Activated CD8-positive, alpha-beta T cell treated with anti-CD3 and anti-CD28 coated beads for 36 hours (primary cell): ENCODE data around the gene P4HA1. TPM values are rescaled to one million over a fixed set of nuclear protein-coding genes. Genes with fewer than 3 reads are reported as not detected.

Experiments
- ATAC-seq: fragments of 200-7000 bp; cut with Tn5 transposase; one replicate; pipeline ENCODE4 v1.10.0; 2021; ENCODE audit warnings: mild to moderate bottlenecking, moderate library complexity
- CTCF ChIA-PET: fragments of 350-600 bp; sonication (Branson Sonifier 250); formaldehyde crosslinking; loops from one replicate; lab custom pipeline; 2021; ENCODE audit warnings: antibody characterized with exemption; lab: Charles Lee
- POLR2A ChIA-PET: fragments of 350-600 bp; sonication (Branson Sonifier 250); formaldehyde crosslinking; loops from one replicate; lab custom pipeline; 2021; ENCODE audit warnings: antibody characterized with exemption; lab: Charles Lee
- DNase-seq: peaks from one replicate; pipeline ENCODE4 v3.0.0-alpha.2; 2020
- H3K27ac Mint-ChIP-seq: one replicate; pipeline ENCODE4 v1.8.0; 2021; ENCODE audit warnings: mild to moderate bottlenecking, mixed read lengths
- H3K27me3 Mint-ChIP-seq: one replicate; pipeline ENCODE4 v1.8.0; 2021; ENCODE audit warnings: mixed read lengths
- H3K36me3 Mint-ChIP-seq: one replicate; pipeline ENCODE4 v1.8.0; 2021; ENCODE audit warnings: low read depth, mixed read lengths
- H3K4me1 Mint-ChIP-seq: one replicate; pipeline ENCODE4 v1.8.0; 2021; ENCODE audit warnings: low read depth, mixed read lengths
- H3K4me3 Mint-ChIP-seq: one replicate; pipeline ENCODE4 v1.8.0; 2021; ENCODE audit warnings: mild to moderate bottlenecking, moderate library complexity, mixed read lengths
- H3K9me3 Mint-ChIP-seq: one replicate; pipeline ENCODE4 v1.8.0; 2021; ENCODE audit warnings: mixed read lengths
- CTCF ChIP-seq: fragments of 200-600 bp; IDR thresholded peaks from one replicate; pipeline ENCODE4 v1.8.0; 2022; ENCODE audit warnings: antibody characterized with exemption, mild to moderate bottlenecking
- intact Hi-C: fragments of 100-400 bp; cut with micrococcal nuclease; formaldehyde crosslinking; loops from one replicate; pipeline ENCODE4 v1.10.0; 2022
- total RNA-seq, 2 experiments: library from RNA; stranded (reverse); gene quantifications; one replicate each; pipeline ENCODE4 v1.2.3, GENCODE V29; 2021

The P4HA1 gene
- total RNA-seq, 2 experiments from 2014 or later = 72.2 to 72.3 TPM

DNA sequence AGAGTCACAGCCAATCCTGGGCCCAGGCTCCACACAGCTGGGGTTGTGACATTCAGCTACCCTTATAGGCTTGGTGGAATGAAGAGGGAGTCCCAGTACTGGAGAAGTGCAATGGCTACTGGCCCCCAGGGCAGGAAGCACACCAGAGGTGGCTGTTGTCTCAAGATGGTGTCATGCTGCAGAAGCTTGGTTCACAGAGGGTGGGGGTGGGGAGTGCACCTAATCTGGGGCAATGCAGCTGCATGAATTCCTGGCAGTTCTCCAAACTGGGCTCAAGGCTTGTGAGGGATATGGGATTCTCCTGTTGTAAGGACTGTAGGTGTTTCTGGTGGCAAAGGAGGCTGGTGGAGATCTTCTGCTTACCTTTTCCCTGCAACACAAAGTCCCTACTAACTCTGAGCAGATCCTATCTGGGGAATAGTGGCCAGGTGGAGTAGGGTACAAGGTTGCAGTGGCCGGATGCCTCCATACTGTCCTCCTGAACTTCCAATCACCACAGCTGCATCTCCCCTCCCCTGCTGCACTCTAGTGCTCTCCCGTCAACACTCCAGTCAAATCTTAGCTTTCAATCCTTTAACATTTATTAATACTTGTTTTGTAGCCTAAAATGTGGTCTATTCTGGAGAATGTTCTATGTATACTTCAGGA is 114.7 kb downstream of the P4HA1 start:
- DNase-seq (no peak), ATAC-seq (no peak)
- Mint-ChIP-seq H3K4me1 (no peaks in the 10 kb centered on the region), H3K36me3 (peaks cover 10% of the 10 kb centered on the region), H3K4me3 (no peak overlapping the region), H3K27ac (no peak overlapping the region), H3K9me3 (peaks cover 29% of the 10 kb centered on the region), H3K27me3 (peaks cover 8% of the 10 kb centered on the region)
- no peak for TF ChIP-seq CTCF
- intact Hi-C loops = no loop called here
- ChIA-PET CTCF (no interaction called here), POLR2A (interaction anchor here (0.6 kb wide), 1 partner anchor 1601 kb away, joined by 3 read pairs; no protein-coding TSS in a partner anchor)

- Mint-ChIP-seq H3K4me1 (no peaks in the 10 kb centered on the region), H3K4me3 (no peak overlapping the region), H3K27ac (no peak overlapping the region), H3K9me3 (peaks cover 32% of the 10 kb centered on the region), H3K27me3 (peaks cover 8% of the 10 kb centered on the region), H3K36me3 (peaks cover 10% of the 10 kb centered on the region)
- POLR2A ChIA-PET = no interaction called here
- CTCF ChIA-PET = no interaction called here
- intact Hi-C loops = no loop called here
- DNase-seq (no peak), ATAC-seq (no peak)
- TF ChIP-seq CTCF = no peak
Measured at GRCh38 chr10:72981028-72981881, 115.4 kb downstream of the P4HA1 start.

DNA sequence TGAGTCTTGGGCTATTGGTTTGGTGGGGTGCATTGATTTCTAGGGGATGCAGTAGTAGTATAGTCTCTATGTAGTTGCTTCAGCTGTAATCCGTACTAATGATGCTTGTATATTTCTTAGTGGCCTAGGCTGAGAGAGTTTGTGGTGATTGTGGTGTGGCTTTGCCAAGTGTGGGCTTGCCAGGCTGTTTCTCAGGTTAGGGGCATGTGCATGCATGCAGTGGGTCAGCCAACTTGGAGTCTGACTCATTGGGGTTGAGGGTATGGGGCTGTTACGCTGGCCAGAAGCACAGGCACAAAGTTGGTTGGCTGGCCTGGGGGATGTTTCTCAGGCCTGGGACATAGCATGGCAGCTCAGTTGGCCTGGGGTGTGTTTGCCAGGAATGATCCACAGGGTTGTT is 116.3 kb downstream of the P4HA1 start:
- H3K4me3 Mint-ChIP-seq = no peak overlapping the region
- no peak for ATAC-seq
- H3K9me3 Mint-ChIP-seq = peaks cover 33% of the 10 kb centered on the region
- POLR2A ChIA-PET = interaction anchor here (0.6 kb wide), 1 partner anchor 1904 kb away, joined by 3 read pairs; no protein-coding TSS in a partner anchor
- H3K36me3 Mint-ChIP-seq = peaks cover 10% of the 10 kb centered on the region
- H3K4me1 Mint-ChIP-seq = no peaks in the 10 kb centered on the region
- H3K27me3 Mint-ChIP-seq = peaks cover 9% of the 10 kb centered on the region
- DNase-seq = no peak
- CTCF ChIA-PET = no interaction called here
- no peak overlapping the region for H3K27ac Mint-ChIP-seq
- intact Hi-C loops = no loop called here
- no peak for TF ChIP-seq CTCF

GRCh38 chr10:72979709-72980108 is 117.0 kb downstream of the P4HA1 start:
- CTCF ChIA-PET = interaction anchor here (1.0 kb wide), 1 partner anchor 49 kb away, joined by 3 read pairs; no protein-coding TSS in a partner anchor
- H3K27ac Mint-ChIP-seq = no peak overlapping the region
- H3K27me3 Mint-ChIP-seq = peaks cover 10% of the 10 kb centered on the region
- no peak for TF ChIP-seq CTCF
- POLR2A ChIA-PET = interaction anchor here (0.6 kb wide), 1 partner anchor 1903 kb away, joined by 3 read pairs; no protein-coding TSS in a partner anchor
- H3K4me1 Mint-ChIP-seq = no peaks in the 10 kb centered on the region
- no peak overlapping the region for H3K4me3 Mint-ChIP-seq
- peaks cover 10% of the 10 kb centered on the region for H3K36me3 Mint-ChIP-seq
- ATAC-seq = no peak
- no peak for DNase-seq
- H3K9me3 Mint-ChIP-seq = peaks cover 33% of the 10 kb centered on the region
- intact Hi-C loops = no loop called here
